8988T (cell line): Measurements from ENCODE around the gene KCNF1.

Experiments used
- DNase-seq: peaks from one replicate; pipeline ENCODE4 v3.0.0; 2011

Gene KCNF1, protein sequence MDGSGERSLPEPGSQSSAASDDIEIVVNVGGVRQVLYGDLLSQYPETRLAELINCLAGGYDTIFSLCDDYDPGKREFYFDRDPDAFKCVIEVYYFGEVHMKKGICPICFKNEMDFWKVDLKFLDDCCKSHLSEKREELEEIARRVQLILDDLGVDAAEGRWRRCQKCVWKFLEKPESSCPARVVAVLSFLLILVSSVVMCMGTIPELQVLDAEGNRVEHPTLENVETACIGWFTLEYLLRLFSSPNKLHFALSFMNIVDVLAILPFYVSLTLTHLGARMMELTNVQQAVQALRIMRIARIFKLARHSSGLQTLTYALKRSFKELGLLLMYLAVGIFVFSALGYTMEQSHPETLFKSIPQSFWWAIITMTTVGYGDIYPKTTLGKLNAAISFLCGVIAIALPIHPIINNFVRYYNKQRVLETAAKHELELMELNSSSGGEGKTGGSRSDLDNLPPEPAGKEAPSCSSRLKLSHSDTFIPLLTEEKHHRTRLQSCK

GRCh38 chr2:10911291-10912075 is at the start of gene KCNF1:
KCNF1 (plus strand) TSS chr2:10911934; CDS start chr2:10912427, 493 bp downstream.
- DNase-seq, result peak; percentile 84

DNA sequence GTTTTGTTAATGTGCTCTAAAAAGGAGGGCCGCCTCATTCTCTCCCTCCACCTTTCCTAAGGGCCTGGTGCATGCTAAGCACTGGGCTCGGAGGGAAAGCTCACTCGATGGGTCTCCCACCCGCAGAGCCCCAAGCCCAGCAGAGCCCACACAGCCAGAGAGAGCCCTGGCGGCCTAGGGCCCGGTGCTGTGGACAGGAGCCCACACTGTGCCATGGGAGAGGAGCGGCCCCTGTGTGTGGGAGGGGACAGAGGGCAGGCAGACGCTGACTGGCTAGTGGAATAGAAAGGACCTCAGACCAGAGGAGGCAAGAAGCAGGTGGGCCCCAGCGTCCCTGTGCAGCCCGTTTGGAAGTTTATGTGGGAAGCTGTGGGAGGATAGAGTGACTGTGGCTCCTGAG is 49.4 kb upstream of the KCNF1 start:
- DNase-seq, result no peak

GRCh38 chr2:10863047-10863446 is 48.7 kb upstream of the KCNF1 start:
- DNase-seq, result no peak

DNA sequence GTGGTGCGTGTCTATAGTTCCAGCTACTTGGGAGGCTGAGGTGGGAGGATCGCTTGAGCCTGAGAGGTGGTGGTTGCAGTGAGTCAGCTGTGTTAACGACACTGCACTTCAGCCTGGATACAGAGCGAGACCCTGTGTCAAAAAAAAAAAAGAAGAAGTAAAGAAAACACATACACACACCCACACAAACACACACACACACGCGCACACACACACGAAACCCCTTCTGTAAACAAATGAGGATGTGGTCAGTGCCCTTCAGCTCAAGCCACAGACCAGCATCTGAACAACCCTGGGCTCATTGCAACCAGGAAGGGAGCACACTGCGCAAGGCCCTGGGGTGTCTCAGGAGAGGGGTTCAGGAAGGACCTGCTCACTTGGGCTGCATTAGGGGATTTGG is 47.9 kb upstream of the KCNF1 start:
- DNase-seq, result no peak

DNA sequence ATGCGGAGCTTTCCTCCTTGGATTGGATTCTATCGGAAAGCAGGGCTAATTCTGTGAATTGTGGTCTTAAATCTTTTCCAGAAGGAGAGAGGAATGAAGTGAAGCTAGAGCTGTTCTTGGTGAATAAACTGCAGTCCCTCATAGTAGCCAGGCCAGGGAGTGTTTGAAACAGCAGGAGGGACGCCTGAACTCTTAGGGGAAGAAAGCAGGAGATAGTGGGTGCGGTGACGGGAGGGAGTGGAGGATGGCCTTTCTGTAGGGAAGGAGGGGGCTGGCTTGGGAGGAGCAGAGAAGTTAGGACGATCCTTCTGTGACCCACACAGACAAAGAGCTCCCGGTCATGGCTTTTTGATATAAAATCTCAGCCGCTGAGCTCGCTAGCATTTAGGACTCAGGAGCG is 47.5 kb upstream of the KCNF1 start:
- DNase-seq, result no peak

- DNase-seq, result no peak
Observed at GRCh38 chr2:10864861-10865636, 46.7 kb upstream of the KCNF1 start.

GRCh38 chr2:10865841-10866240 is 45.9 kb upstream of the KCNF1 start:
- no peak for DNase-seq

GRCh38 chr2:10867692-10868420 is 43.9 kb upstream of the KCNF1 start:
- no peak for DNase-seq

DNA sequence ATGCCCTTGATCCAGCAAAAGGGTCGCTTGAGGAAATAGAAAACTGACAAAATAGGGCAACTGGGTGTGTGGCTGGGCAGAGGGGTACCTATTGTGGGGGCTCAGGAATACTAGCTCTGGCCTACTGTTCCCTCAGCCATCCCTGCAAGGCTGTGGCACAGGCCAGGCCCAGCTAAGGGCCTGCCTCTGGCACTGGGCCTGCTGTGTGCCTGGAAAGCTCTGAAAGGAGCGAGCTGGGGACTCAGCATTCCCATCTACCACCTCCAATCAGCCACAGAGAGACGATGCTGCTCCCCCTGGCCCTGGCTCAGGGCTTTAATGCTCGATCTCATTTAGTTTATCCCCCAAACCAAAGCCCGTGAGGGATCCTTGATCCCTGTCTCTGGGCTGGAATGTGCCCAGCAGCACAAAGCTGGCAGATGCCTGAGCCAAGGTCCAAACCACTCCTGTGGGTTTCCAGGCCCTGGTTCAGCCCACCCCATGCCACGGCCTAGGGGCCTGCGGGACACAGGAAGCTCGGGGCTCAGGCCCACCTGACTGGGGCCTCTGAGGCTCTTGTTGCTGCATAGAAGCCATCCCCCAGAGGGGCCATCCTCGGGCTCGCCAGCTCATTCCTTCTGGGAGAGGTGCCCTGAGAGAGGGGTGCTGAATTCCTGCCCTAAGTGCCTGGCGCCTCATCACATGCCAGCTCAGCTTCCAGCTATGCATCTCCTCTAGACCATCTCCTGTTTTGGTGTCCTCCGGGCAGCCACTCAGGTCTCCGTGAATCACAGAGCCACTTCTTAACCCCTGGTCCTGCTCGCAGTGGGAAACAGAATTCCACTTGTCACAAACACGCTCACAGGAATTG is 43.0 kb upstream of the KCNF1 start:
- DNase-seq, result peak; percentile 35

GRCh38 chr2:10871978-10872377 is 39.8 kb upstream of the KCNF1 start:
- no peak for DNase-seq

GRCh38 chr2:10873171-10873570 is 38.6 kb upstream of the KCNF1 start:
- DNase-seq, result no peak

DNA sequence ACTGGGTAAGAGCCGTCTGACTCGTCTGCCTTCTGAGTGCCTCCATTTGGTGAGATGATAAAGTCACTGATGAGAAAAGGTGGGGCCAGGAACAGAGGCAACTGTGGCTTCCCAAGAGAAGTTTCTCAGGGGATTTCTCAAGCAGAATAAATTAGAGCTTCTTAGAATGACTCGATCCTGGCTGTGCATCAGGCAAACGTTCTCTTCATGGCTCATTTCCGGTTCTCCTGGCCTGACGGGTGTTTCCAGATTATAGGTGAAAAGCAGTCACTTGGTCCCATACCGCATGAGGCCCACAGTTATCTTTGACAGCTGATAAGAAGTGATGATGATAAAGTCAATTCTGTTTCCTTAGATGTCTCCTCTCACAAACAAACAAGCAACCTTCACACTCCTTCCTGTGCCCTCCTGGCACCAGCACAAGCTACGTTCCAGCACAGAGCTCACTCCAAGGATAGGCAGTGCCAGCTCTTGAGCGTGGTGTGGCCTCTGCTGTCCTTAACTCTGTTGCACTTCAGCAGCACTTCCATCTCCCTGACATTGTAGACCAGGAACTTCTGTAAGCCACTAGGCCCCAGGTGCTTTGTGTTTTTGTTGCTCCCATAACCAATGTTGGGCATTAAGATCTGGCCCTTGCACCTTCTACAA is 37.8 kb upstream of the KCNF1 start:
- no peak for DNase-seq

- DNase-seq, result no peak
Observed at GRCh38 chr2:10875126-10875525, 36.6 kb upstream of the KCNF1 start.

- no peak for DNase-seq
Observed at GRCh38 chr2:10876394-10876793, 35.3 kb upstream of the KCNF1 start.

DNA sequence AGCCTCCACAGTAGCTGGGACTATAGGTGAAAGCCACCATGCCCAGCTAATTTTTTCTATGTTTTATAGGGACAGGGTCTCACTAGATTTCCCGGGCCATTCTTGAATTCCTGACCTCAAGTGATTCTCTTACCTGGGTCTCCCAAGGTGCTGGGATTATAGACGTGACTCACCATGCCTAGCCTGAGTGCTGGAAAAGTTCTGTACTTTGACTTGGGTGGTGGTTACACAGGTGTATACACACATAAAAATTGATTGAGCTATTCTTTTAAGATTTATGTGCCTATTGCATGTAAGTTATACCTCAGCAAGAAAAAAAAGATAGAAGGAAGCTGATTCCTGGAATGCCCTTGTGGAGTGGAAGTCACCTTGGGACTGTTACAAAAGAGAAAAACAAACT is 34.8 kb upstream of the KCNF1 start:
- DNase-seq, result no peak

DNA sequence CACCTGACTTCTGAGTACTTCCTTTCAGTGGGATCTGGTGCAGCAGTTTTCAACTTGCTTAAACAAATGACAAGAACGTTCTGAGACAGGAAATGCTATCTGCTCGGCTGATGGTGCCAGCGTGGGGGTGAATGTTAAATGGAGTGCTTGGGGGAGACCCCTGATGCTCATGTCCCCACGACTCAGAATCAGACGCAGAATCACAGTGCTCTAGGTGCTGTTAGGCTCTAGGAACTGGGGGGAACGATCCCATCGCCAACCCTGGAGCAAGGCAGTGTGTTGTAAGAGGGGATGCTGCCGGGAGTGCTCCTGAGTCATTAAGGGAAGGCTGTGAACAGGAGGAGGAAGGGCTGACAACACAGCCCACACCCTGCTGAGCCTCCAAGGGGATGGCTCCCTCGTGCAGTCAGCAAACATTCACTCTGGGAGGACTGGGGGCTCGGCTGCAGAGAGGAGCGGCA is 34.1 kb upstream of the KCNF1 start:
- no peak for DNase-seq

- no peak for DNase-seq
Observed at GRCh38 chr2:10878268-10878915, 33.3 kb upstream of the KCNF1 start.

DNA sequence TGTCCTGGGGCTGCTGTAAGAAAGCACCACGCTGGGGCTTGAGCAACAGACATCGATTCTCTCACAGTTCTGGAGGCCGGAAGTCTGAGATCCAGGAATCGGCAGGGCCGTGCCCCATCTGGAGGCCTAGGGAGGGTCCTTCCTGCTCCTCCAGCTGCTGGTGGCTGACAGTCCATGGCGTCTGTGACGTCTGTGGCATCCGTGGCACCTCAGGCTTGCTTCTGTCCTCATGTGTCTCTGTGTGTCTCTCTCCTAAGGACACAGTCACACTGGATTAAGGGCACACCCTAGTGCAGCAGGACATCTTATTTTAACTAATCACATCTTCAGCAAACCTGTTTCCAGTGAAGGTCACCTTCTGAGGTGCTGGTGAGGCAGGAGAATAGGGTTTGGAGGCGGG is 32.6 kb upstream of the KCNF1 start:
- DNase-seq, result no peak

DNA sequence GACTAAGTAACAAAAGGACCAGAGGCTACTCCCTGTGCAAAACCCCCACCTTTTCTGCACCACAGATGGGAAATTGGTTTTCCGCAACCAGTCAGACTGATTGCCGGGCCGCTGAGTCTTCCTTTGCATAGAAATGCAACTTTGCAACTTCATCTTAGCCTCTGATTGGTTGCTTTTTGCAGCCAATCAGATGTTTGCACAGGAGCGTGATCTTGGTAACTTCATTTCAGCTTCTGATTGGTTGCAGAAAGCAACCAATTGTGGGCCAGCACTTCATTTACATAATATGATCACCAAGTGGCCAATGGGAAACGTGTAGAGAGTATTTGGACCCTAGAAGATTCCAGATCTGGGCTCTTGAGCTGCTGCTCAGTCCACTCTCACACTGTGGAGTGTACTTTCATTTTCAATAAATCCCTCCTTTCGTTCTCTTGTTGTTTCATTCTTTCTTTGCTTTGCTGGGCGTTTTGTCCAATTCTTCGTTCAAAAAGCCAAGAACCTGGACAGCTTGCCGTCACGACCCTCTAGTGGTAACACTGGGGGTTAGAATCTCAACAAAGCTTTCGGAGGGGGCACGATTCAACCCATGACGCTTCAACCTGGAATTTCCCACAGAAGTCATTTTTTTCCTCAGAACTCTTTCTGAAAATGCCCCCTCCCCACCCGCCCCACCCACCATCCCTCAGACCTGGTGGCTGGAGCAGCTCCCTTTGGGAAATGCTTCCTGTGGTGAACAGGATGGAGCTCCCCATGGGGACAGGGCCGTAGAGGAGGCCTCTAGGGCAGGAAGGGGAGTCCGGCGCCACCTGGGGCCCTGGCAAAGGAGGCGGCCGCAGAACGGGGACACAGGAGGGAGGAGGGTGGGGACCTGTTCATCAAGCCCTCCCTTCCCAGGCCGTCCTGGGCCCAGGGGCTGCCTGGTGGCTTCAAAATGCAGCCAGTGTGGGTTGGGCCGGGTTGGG is 31.8 kb upstream of the KCNF1 start:
- DNase-seq, result no peak
